MCF 10A (cell line): Measurements from ENCODE around the gene ZNF185. TPM values are rescaled to one million over a fixed set of nuclear protein-coding genes. Genes with fewer than 3 reads are reported as not detected.

ENCODE experiments used
- BruUV-seq: library from RNA; stranded (reverse); fragments of 400-500 nt; replicated peaks from 2 replicates; lab custom pipeline; 2021; lab: Mats Ljungman, UMichigan
- CTCF ChIA-PET: fragments of 300-600 bp; sonication (Branson Sonifier 250); formaldehyde crosslinking; extraction: SDS; loops from one replicate; lab custom pipeline; 2021; ENCODE audit warnings: antibody characterized with exemption, inconsistent platforms; lab: Yijun Ruan, JAX
- POLR2A ChIA-PET: fragments of 300-600, 350-650 bp; sonication (Branson Sonifier 250); formaldehyde crosslinking; extraction: SDS; loops from one replicate; lab custom pipeline; 2020; ENCODE audit warnings: antibody characterized with exemption, inconsistent platforms; lab: Yijun Ruan, JAX
- DNase-seq: peaks from one replicate; pipeline ENCODE4 v3.0.0-alpha.2; 2018; ENCODE audit not compliant: unreplicated experiment
- H3K27ac Mint-ChIP-seq: one replicate; pipeline ENCODE4 v1.8.0; 2022; ENCODE audit warnings: mild to moderate bottlenecking, low read depth, mixed read lengths; ENCODE audit not compliant: unreplicated experiment
- H3K27me3 Mint-ChIP-seq: one replicate; pipeline ENCODE4 v1.8.0; 2022; ENCODE audit warnings: mixed read lengths; ENCODE audit not compliant: insufficient read depth, unreplicated experiment
- H3K36me3 Mint-ChIP-seq: one replicate; pipeline ENCODE4 v1.8.0; 2022; ENCODE audit warnings: mild to moderate bottlenecking, moderate library complexity, mixed read lengths; ENCODE audit not compliant: insufficient read depth, unreplicated experiment
- H3K4me1 Mint-ChIP-seq: one replicate; pipeline ENCODE4 v1.8.0; 2022; ENCODE audit warnings: mixed read lengths; ENCODE audit not compliant: insufficient read depth, unreplicated experiment
- H3K4me3 Mint-ChIP-seq: one replicate; pipeline ENCODE4 v1.8.0; 2022; ENCODE audit warnings: mild to moderate bottlenecking, moderate library complexity, mixed read lengths; ENCODE audit not compliant: unreplicated experiment
- H3K9me3 Mint-ChIP-seq: one replicate; pipeline ENCODE4 v1.8.0; 2022; ENCODE audit warnings: mixed read lengths; ENCODE audit not compliant: unreplicated experiment
- CTCF ChIP-seq: fragments of 200-600 bp; IDR thresholded peaks from one replicate; pipeline ENCODE4 v1.8.0; 2022; ENCODE audit warnings: antibody characterized with exemption, mild to moderate bottlenecking; ENCODE audit not compliant: unreplicated experiment
- intact Hi-C: fragments of 100-400 bp; cut with micrococcal nuclease; formaldehyde crosslinking; loops from 2 replicates; pipeline ENCODE4 v1.14.1; 2022
- total RNA-seq: library from RNA; stranded (reverse); gene quantifications from 2 replicates; pipeline ENCODE4 v1.2.3, GENCODE V29; 2022

Gene ZNF185
- total RNA-seq, 1 experiment from 2014 or later = 17.8 TPM

- Mint-ChIP-seq H3K27ac (no peak overlapping the region), H3K4me1 (peaks cover 13% of the 10 kb centered on the region), H3K27me3 (peaks cover 23% of the 10 kb centered on the region), H3K36me3 (no peaks in the 10 kb centered on the region), H3K4me3 (no peak overlapping the region), H3K9me3 (peaks cover 15% of the 10 kb centered on the region)
- TF ChIP-seq CTCF = no peak
- DNase-seq = no peak
- ChIA-PET POLR2A (no interaction called here), CTCF (interaction anchor here (0.5 to 0.7 kb wide), 3 partner anchors 26 to 1738 kb away, joined by 3 to 5 read pairs (median 4); no protein-coding TSS in a partner anchor)
- intact Hi-C loops = no loop called here
- BruUV-seq = no TSS peak
Measured at GRCh38 chrX:152892499-152892898, 5.4 kb upstream of the ZNF185 start.

GRCh38 chrX:152892999-152893891 lies 4.6 kb upstream of the ZNF185 start:
- H3K9me3 Mint-ChIP-seq = peaks cover 15% of the 10 kb centered on the region
- peaks cover 23% of the 10 kb centered on the region for H3K27me3 Mint-ChIP-seq
- intact Hi-C loops = no loop called here
- no TSS peak for BruUV-seq
- DNase-seq = no peak
- no peaks in the 10 kb centered on the region for H3K36me3 Mint-ChIP-seq
- no peak overlapping the region for H3K27ac Mint-ChIP-seq
- peaks cover 13% of the 10 kb centered on the region for H3K4me1 Mint-ChIP-seq
- H3K4me3 Mint-ChIP-seq = no peak overlapping the region
- ChIA-PET POLR2A (no interaction called here), CTCF (interaction anchor here (0.7 kb wide), 1 partner anchor 1739 kb away, joined by 3 read pairs; no protein-coding TSS in a partner anchor)
- no peak for TF ChIP-seq CTCF

- H3K4me1 Mint-ChIP-seq = peaks cover 13% of the 10 kb centered on the region
- no peaks in the 10 kb centered on the region for H3K36me3 Mint-ChIP-seq
- peaks cover 23% of the 10 kb centered on the region for H3K27me3 Mint-ChIP-seq
- POLR2A ChIA-PET = interaction anchor here (1.0 kb wide), 1 partner anchor 15 kb away, joined by 5 read pairs; no protein-coding TSS in a partner anchor
- peaks cover 15% of the 10 kb centered on the region for H3K9me3 Mint-ChIP-seq
- no peak for DNase-seq
- no peak for TF ChIP-seq CTCF
- CTCF ChIA-PET = interaction anchor here (0.8 to 1.3 kb wide), 3 partner anchors 10 to 15 kb away, joined by 4 to 5 read pairs (median 4); no protein-coding TSS in a partner anchor
- H3K27ac Mint-ChIP-seq = no peak overlapping the region
- no TSS peak for BruUV-seq
- no peak overlapping the region for H3K4me3 Mint-ChIP-seq
- intact Hi-C loops = no loop called here
Measured at GRCh38 chrX:152893980-152894610, 3.8 kb upstream of the ZNF185 start.

GRCh38 chrX:152895121-152895520 lies 2.7 kb upstream of the ZNF185 start:
- Mint-ChIP-seq H3K9me3 (peaks cover 8% of the 10 kb centered on the region), H3K27me3 (peaks cover 15% of the 10 kb centered on the region), H3K4me3 (no peak overlapping the region), H3K27ac (no peak overlapping the region), H3K36me3 (no peaks in the 10 kb centered on the region), H3K4me1 (peaks cover 13% of the 10 kb centered on the region)
- DNase-seq = no peak
- no peak for TF ChIP-seq CTCF
- ChIA-PET POLR2A (interaction anchor here (1.9 kb wide), 1 partner anchor 16 kb away, joined by 9 read pairs; no protein-coding TSS in a partner anchor), CTCF (interaction anchor here (1.3 kb wide), 2 partner anchors 11 to 16 kb away, joined by 4 to 5 read pairs; no protein-coding TSS in a partner anchor)
- intact Hi-C loops = no loop called here
- no TSS peak for BruUV-seq
